Stomach (tissue), 9 donors: ENCODE measurements around the gene ANKRD17. TPM values are rescaled to one million over a fixed set of nuclear protein-coding genes. Genes with fewer than 3 reads are reported as not detected.

Experiments used
- DNase-seq, 2 donors: peaks; one replicate each; pipeline versions ENCODE4 v3.0.0 to v3.0.0-alpha.2; 2013 to 2019
- H3K27ac ChIP-seq, 5 donors: fragments of 200-600 bp in 4 of 5; sonication (generic) in 4 of 5; one replicate each; pipeline ENCODE4 v1.5.1; 2013 to 2019; ENCODE audit warnings: mild to moderate bottlenecking in 1 of 5, moderate library complexity in 1 of 5
- H3K27me3 ChIP-seq, 3 donors: fragments of 200-600 bp; sonication (generic); one replicate each; pipeline ENCODE4 v1.5.1; 2017 to 2019; ENCODE audit warnings: mixed run types in 1 of 3
- H3K36me3 ChIP-seq, 4 donors: fragments of 200-600 bp; sonication (generic); 1 replicate in 3 of 4; 2 replicates in 1 of 4; pipeline ENCODE4 v1.5.1; 2016 to 2019
- H3K4me1 ChIP-seq, 4 donors: fragments of 200-600 bp; sonication (generic); one replicate each; pipeline ENCODE4 v1.5.1; 2016 to 2019
- H3K4me3 ChIP-seq, 4 donors: fragments of 200-600 bp; sonication (generic) in 3 of 4; one replicate each; pipeline ENCODE4 v1.5.1; 2016 to 2019; ENCODE audit warnings: mild to moderate bottlenecking in 1 of 4
- H3K9me3 ChIP-seq, 4 donors: fragments of 200-600 bp; sonication (generic); one replicate each; pipeline ENCODE4 v1.5.1; 2016 to 2019
- CTCF ChIP-seq, 7 experiments: fragments of 450-650 bp in 4 of 7; fragments of 200-600 bp in 3 of 7; sonication (generic) in 3 of 7; IDR thresholded peaks; one replicate each; pipeline ENCODE4 v1.5.1; 2016 to 2019; ENCODE audit warnings: antibody characterized with exemption in 7 of 7, control low read depth in 2 of 7, mild to moderate bottlenecking in 1 of 7
- EP300 ChIP-seq: sonication (generic); formaldehyde crosslinking; IDR thresholded peaks from one replicate; pipeline ENCODE4 v1.6.1; 2017; ENCODE audit warnings: antibody characterized with exemption
- POLR2A ChIP-seq, 4 donors: fragments of 450-650 bp; IDR thresholded peaks; one replicate each; pipeline ENCODE4 v1.6.1; 2016; ENCODE audit warnings: antibody characterized with exemption in 4 of 4, control low read depth in 2 of 4, mild to moderate bottlenecking in 1 of 4, moderate library complexity in 1 of 4
- POLR2AphosphoS5 ChIP-seq, 3 donors: sonication (generic); formaldehyde crosslinking; IDR thresholded peaks; one replicate each; pipeline ENCODE4 v1.6.1; 2016; ENCODE audit warnings: antibody characterized with exemption in 3 of 3
- WGBS, 5 donors: extraction: QIAGEN DNeasy Blood & Tissue Kit in 3 of 5; methylation state at CpG; one replicate each; pipeline versions ENCODE4 v1.1.5 to v1.1.7; 2013 to 2018; 5-methylcytosine and 5-hydroxymethylcytosine counted together
- intact Hi-C: fragments of 100-400 bp; cut with DNase I; formaldehyde crosslinking; loops from one replicate; pipeline ENCODE4 v1.15.1; 2023; ENCODE audit warnings: low total_unique reads
- polyA plus RNA-seq, 3 donors: library from polyadenylated mRNA; stranded (reverse); fragments of 200-250 nt; gene quantifications; one replicate each; pipeline ENCODE4 v1.2.3, GENCODE V29; 2013
- total RNA-seq, 5 donors: library from RNA; depleted of rRNA; stranded (reverse); fragments of >200 nt; gene quantifications; one replicate each; pipeline versions ENCODE4 v1.1.0 to v1.2.3, GENCODE V29; 2014 to 2016
- donor health status: healthy with polysubstance abuse.
- donor health status: Bipolar disorder and iron deficiency.
- donor health status: healthy.

The ANKRD17 gene
- total and polyA plus RNA-seq, 8 donors, result 6.9 to 128 (median 56.8) TPM

GRCh38 chr4:73193155-73193554, 65.4 kb downstream of the ANKRD17 start:
- 80 to 90% (median 84%) methylated on average over 2 of the region's 2 CpGs for WGBS, 5 donors
- DNase-seq, result no peak

GRCh38 chr4:73189274-73189810, 69.3 kb downstream of the ANKRD17 start:
- WGBS, 5 donors, result 91 to 97% (median 96%) methylated on average over 9 of the region's 9 CpGs

More at GRCh38 chr4:73193155-73193554, 65.4 kb downstream of the ANKRD17 start:
- Histone ChIP-seq H3K36me3 (no peaks in the 10 kb centered on the region), H3K4me3 (no peak overlapping the region), H3K27ac (no peak overlapping the region), H3K9me3 (no peaks in the 10 kb centered on the region), H3K27me3 (no peaks in the 10 kb centered on the region), H3K4me1 (peaks cover 0 to 27% (median 8%) of the 10 kb centered on the region in 4 donors)
- no peak for TF ChIP-seq POLR2A (IDR thresholded peaks at IDR 0.05)
- no peak for TF ChIP-seq POLR2AphosphoS5 (IDR thresholded peaks at IDR 0.05)
- no peak for TF ChIP-seq CTCF (IDR thresholded peaks at IDR 0.05)
- no peak for TF ChIP-seq EP300
- intact Hi-C loops, result no loop called here

GRCh38 chr4:73187325-73187724, 71.3 kb downstream of the ANKRD17 start:
- whole genome bisulfite sequencing, 5 donors, result 77 to 89% (median 84%) methylated on average over 4 of the region's 4 CpGs
- intact Hi-C loops, result no loop called here
- Histone ChIP-seq H3K27me3 (no peaks in the 10 kb centered on the region), H3K27ac (no peak overlapping the region), H3K4me3 (no peak overlapping the region), H3K36me3 (no peaks in the 10 kb centered on the region), H3K9me3 (no peaks in the 10 kb centered on the region), H3K4me1 (peaks cover 0 to 16% (median 7%) of the 10 kb centered on the region in 4 donors)
- DNase-seq, result no peak
- TF ChIP-seq EP300, result no peak
- no peak for TF ChIP-seq CTCF (IDR thresholded peaks at IDR 0.05)
- no peak for TF ChIP-seq POLR2AphosphoS5 (IDR thresholded peaks at IDR 0.05)
- no peak for TF ChIP-seq POLR2A (IDR thresholded peaks at IDR 0.05)

More at GRCh38 chr4:73189274-73189810, 69.3 kb downstream of the ANKRD17 start:
- Histone ChIP-seq H3K27ac (no peak overlapping the region), H3K36me3 (no peaks in the 10 kb centered on the region), H3K4me1 (peaks cover 0 to 27% (median 8%) of the 10 kb centered on the region in 4 donors), H3K4me3 (no peak overlapping the region), H3K9me3 (no peaks in the 10 kb centered on the region), H3K27me3 (no peaks in the 10 kb centered on the region)
- no peak for DNase-seq
- TF ChIP-seq CTCF (IDR thresholded peaks at IDR 0.05) (no peak), EP300 (no peak), POLR2AphosphoS5 (IDR thresholded peaks at IDR 0.05) (no peak), POLR2A (IDR thresholded peaks at IDR 0.05) (no peak)
- intact Hi-C loops, result no loop called here

GRCh38 chr4:73185903-73186302, 72.7 kb downstream of the ANKRD17 start:
- H3K4me3 ChIP-seq, result no peak overlapping the region
- no peaks in the 10 kb centered on the region for H3K9me3 ChIP-seq
- no peaks in the 10 kb centered on the region for H3K36me3 ChIP-seq
- no peaks in the 10 kb centered on the region for H3K27me3 ChIP-seq
- TF ChIP-seq EP300, result no peak
- no peak for TF ChIP-seq CTCF (IDR thresholded peaks at IDR 0.05)
- no peak for TF ChIP-seq POLR2A (IDR thresholded peaks at IDR 0.05)
- no peak for TF ChIP-seq POLR2AphosphoS5 (IDR thresholded peaks at IDR 0.05)
- H3K4me1 ChIP-seq, result peaks cover 0 to 23% (median 11%) of the 10 kb centered on the region in 4 donors
- DNase-seq, result no peak
- intact Hi-C loops, result no loop called here
- no peak overlapping the region for H3K27ac ChIP-seq
